Kidney (tissue), 22 donors: ENCODE data around the gene MBOAT1. TPM values are rescaled to one million over a fixed set of nuclear protein-coding genes. Genes with fewer than 3 reads are reported as not detected.

Source experiments
- DNase-seq, 5 donors: peaks; one replicate each; pipeline ENCODE4 v3.0.0-alpha.2; 2013 to 2020
- FAIRE-seq: peaks from 2 replicates; lab custom pipeline; 2012; peaks lifted over from hg19 to GRCh38; lab: Jason Lieb, UNC
- H3K27ac ChIP-seq, 2 donors: one replicate each; pipeline ENCODE4 v1.7.0; 2013; ENCODE audit warnings: low read depth in 2 of 2, low read length in 2 of 2, inconsistent platforms in 1 of 2
- H3K27me3 ChIP-seq: one replicate; pipeline ENCODE4 v1.7.1; 2013; ENCODE audit warnings: low read length, inconsistent platforms; ENCODE audit not compliant: control insufficient read depth, insufficient read depth
- H3K36me3 ChIP-seq, 3 donors: one replicate each; pipeline versions ENCODE4 v1.7.0 to v1.7.1; 2013; ENCODE audit warnings: low read length in 3 of 3, control low read depth in 1 of 3, inconsistent platforms in 1 of 3; ENCODE audit not compliant: insufficient read depth in 3 of 3, control insufficient read depth in 2 of 3
- H3K4me1 ChIP-seq, 3 donors: one replicate each; pipeline versions ENCODE4 v1.7.0 to v1.7.1; 2013; ENCODE audit warnings: low read length in 3 of 3, inconsistent platforms in 1 of 3, low read depth in 1 of 3; ENCODE audit not compliant: control insufficient read depth in 2 of 3, insufficient read depth in 2 of 3
- H3K4me3 ChIP-seq, 3 donors: one replicate each; pipeline versions ENCODE4 v1.7.0 to v1.8.1; 2013; ENCODE audit warnings: low read length in 3 of 3, control low read depth in 1 of 3, inconsistent platforms in 1 of 3
- H3K9ac ChIP-seq, 3 donors: one replicate each; pipeline versions ENCODE4 v1.7.0 to v1.7.1; 2013; ENCODE audit warnings: low read length in 3 of 3, control low read depth in 1 of 3, inconsistent platforms in 1 of 3
- H3K9me3 ChIP-seq, 3 donors: one replicate each; pipeline versions ENCODE4 v1.7.0 to v1.7.1; 2013; ENCODE audit warnings: low read length in 3 of 3, control low read depth in 1 of 3, inconsistent platforms in 1 of 3; ENCODE audit not compliant: control insufficient read depth in 2 of 3, insufficient read depth in 1 of 3
- CTCF ChIP-seq: IDR thresholded peaks from 3 replicates; pipeline ENCODE4 v1.5.1; 2012; ENCODE audit warnings: mild to moderate bottlenecking, moderate library complexity, borderline replicate concordance; ENCODE audit not compliant: insufficient read depth; ENCODE audit errors: extremely low read depth
- intact Hi-C: fragments of 100-400 bp; cut with DNase I; formaldehyde crosslinking; loops from one replicate; pipeline ENCODE4 v1.11.1; 2022
- long read RNA-seq, 10 donors: library from polyadenylated mRNA in 1 of 10; unstranded in 1 of 10; transcript quantifications; one replicate each; pipeline ENCODE4 v2.0.0 and lab custom pipeline, GENCODE V29; 2021 to 2026
- polyA plus RNA-seq: library from polyadenylated mRNA; stranded (reverse); fragments of 350-450 nt; fragmentation: Illumina TruSeq; extraction: RNeasy Lipid Tissue Mini Kit (QIAGEN cat#74804); gene quantifications from one replicate; pipeline ENCODE4 v1.2.3, GENCODE V29; 2014; ENCODE audit warnings: low read depth, low replicate concordance; ENCODE audit not compliant: insufficient read depth
- total RNA-seq: library from RNA; stranded (reverse); fragmentation: NEBNext Ultra II Directional; extraction: Animal tissue kit (Norgen Biotek cat#: 25700); gene quantifications from one replicate; pipeline ENCODE4 v1.2.1, GENCODE V29; 2021
- donor health status: control.
- donor health status: control.
- donor health status: control.
- donor health status: control.
- donor health status: control.
- donor health status: DM: yes; HTN: yes; CAD: no.
- donor health status: Normal renal cell carcinoma (clear cell type).

MBOAT1 gene
- total RNA-seq = 15.1 TPM
- polyA plus RNA-seq = 1.9 TPM
- long read RNA-seq, donor 1, partial matches to known transcripts = 0 of 1 reads
- long read RNA-seq, donor 1, other reads (novel, unspliced or antisense) = 0 of 1 reads
- long read RNA-seq, donor 2, partial matches to known transcripts = 0 of 2 reads
- long read RNA-seq, donor 2, other reads (novel, unspliced or antisense) = 0 of 2 reads
- long read RNA-seq, donor 3, partial matches to known transcripts = 0 of 1 reads
- long read RNA-seq, donor 3, other reads (novel, unspliced or antisense) = 0 of 1 reads
- long read RNA-seq, donor 4, partial matches to known transcripts = 0 of 1 reads
- long read RNA-seq, donor 4, other reads (novel, unspliced or antisense) = 0 of 1 reads
- long read RNA-seq, donor 5 = 0 reads
- long read RNA-seq, donor 6 = 0 reads
- long read RNA-seq, donor 7, transcript MBOAT1-201 (13 exons, 1,794 nt) = major isoform, 12 of 17 reads
- long read RNA-seq, donor 7, partial matches to known transcripts = 2 of 17 reads
- long read RNA-seq, donor 7, other reads (novel, unspliced or antisense) = 3 of 17 reads
- long read RNA-seq, donor 8, partial matches to known transcripts = 0 of 1 reads
- long read RNA-seq, donor 8, other reads (novel, unspliced or antisense) = 0 of 1 reads
- long read RNA-seq, donor 9, partial matches to known transcripts = 0 of 1 reads
- long read RNA-seq, donor 9, other reads (novel, unspliced or antisense) = 0 of 1 reads
- long read RNA-seq, donor 10, partial matches to known transcripts = 0 of 1 reads
- long read RNA-seq, donor 10, other reads (novel, unspliced or antisense) = 0 of 1 reads

GRCh38 chr6:20212392-20213111, at the start of gene MBOAT1:
TSS of gene MBOAT1 (minus strand) at chr6:20212469. CDS start at chr6:20212234, 235 bp downstream.
- Histone ChIP-seq H3K9ac (peak within 1 kb of the TSS; percentile 68 to 86 (median 70)), H3K36me3 (no peaks in the 10 kb centered on the region), H3K4me3 (peak within 1 kb of the TSS; percentile 73 to 86 (median 77)), H3K9me3 (no peaks in the 10 kb centered on the region), H3K27me3 (no peaks in the 10 kb centered on the region), H3K27ac (peak within 1 kb of the TSS; percentile 83 to 88), H3K4me1 (peaks cover 0 to 8% (median 3%) of the 10 kb centered on the region in 3 donors)
- TF ChIP-seq CTCF = no peak
- no peak for FAIRE-seq
- peak; percentile 92 to 98 (median 95) for DNase-seq
- intact Hi-C loops = no loop called here

- Histone ChIP-seq H3K4me1 (no peaks in the 10 kb centered on the region), H3K36me3 (no peaks in the 10 kb centered on the region), H3K27me3 (no peaks in the 10 kb centered on the region), H3K9ac (no peak overlapping the region), H3K27ac (no peak overlapping the region), H3K9me3 (peaks cover 0 to 3% (median 0%) of the 10 kb centered on the region in 3 donors), H3K4me3 (no peak overlapping the region)
- no peak for TF ChIP-seq CTCF
- DNase-seq (no peak), FAIRE-seq (no peak)
- intact Hi-C loops = no loop called here
Observed at GRCh38 chr6:20261685-20262084, 49.4 kb upstream of the MBOAT1 start.

GRCh38 chr6:20260360-20260759, 48.1 kb upstream of the MBOAT1 start:
- H3K27me3 ChIP-seq = no peaks in the 10 kb centered on the region
- H3K4me1 ChIP-seq = no peaks in the 10 kb centered on the region
- intact Hi-C loops = no loop called here
- no peak for FAIRE-seq
- no peak for TF ChIP-seq CTCF
- H3K9ac ChIP-seq = no peak overlapping the region
- peaks cover 0 to 3% (median 0%) of the 10 kb centered on the region in 3 donors for H3K9me3 ChIP-seq
- H3K27ac ChIP-seq = no peak overlapping the region
- H3K4me3 ChIP-seq = no peak overlapping the region
- no peaks in the 10 kb centered on the region for H3K36me3 ChIP-seq
- no peak for DNase-seq
